ENCODE data around the gene ANKRD2.

- TF ChIP-seq POLR2A (IDR thresholded peaks at IDR 0.05; ENCODE audit: low read depth, low read length) = no peak
- no peak for TF ChIP-seq POLR2AphosphoS5 (IDR thresholded peaks at IDR 0.05; ENCODE audit: low read depth, low read length)
Observed at GRCh38 chr10:97551271-97551670, 21.3 kb upstream of the ANKRD2 start.

Measured in GM12892 (cell line).